Adipocyte (in vitro differentiated cells): ENCODE measurements around the gene GPX1.
"Not testable (repeated sequence)": the region's sequence is repeated elsewhere in the genome, so short reads cannot be mapped to it uniquely, and the experiment has no call there.

Experiments used
- DNase-seq: peaks from one replicate; pipeline ENCODE4 v3.0.0-alpha.2; 2015; ENCODE audit warnings: low read depth
- H3K27me3 ChIP-seq: replicated peaks from 2 replicates; pipeline ENCODE4 v1.7.0; 2013; ENCODE audit warnings: mild to moderate bottlenecking, low read length, moderate library complexity; ENCODE audit not compliant: control insufficient read depth, insufficient read depth
- H3K36me3 ChIP-seq: 2 replicates; pipeline ENCODE4 v1.7.0; 2013; ENCODE audit warnings: low read length, mild to moderate bottlenecking, moderate library complexity; ENCODE audit not compliant: control insufficient read depth, insufficient read depth, severe bottlenecking
- H3K4me1 ChIP-seq: 2 replicates; pipeline ENCODE4 v1.7.0; 2013; ENCODE audit warnings: mild to moderate bottlenecking, low read length, moderate library complexity; ENCODE audit not compliant: control insufficient read depth, insufficient read depth
- H3K4me3 ChIP-seq: 2 replicates; pipeline ENCODE4 v1.7.0; 2013; ENCODE audit warnings: mild to moderate bottlenecking, low read length, moderate library complexity
- H3K9ac ChIP-seq: 2 replicates; pipeline ENCODE4 v1.7.0; 2013; ENCODE audit warnings: mild to moderate bottlenecking, low read length, moderate library complexity
- H3K9me3 ChIP-seq: 2 replicates; pipeline ENCODE4 v1.7.0; 2013; ENCODE audit warnings: mild to moderate bottlenecking, low read length, moderate library complexity; ENCODE audit not compliant: control insufficient read depth

Gene GPX1

GRCh38 chr3:49386056-49386756 lies 28.1 kb upstream of the GPX1 start:
- Histone ChIP-seq H3K27me3 (no peaks in the 10 kb centered on the region), H3K4me3 (no peak overlapping the region), H3K9me3 (no peaks in the 10 kb centered on the region), H3K36me3 (peaks cover 5% of the 10 kb centered on the region), H3K4me1 (peaks cover 11% of the 10 kb centered on the region), H3K9ac (no peak overlapping the region)
- no peak for DNase-seq

- no peaks in the 10 kb centered on the region for H3K27me3 ChIP-seq
- peaks cover 11% of the 10 kb centered on the region for H3K4me1 ChIP-seq
- H3K9ac ChIP-seq: no peak overlapping the region
- H3K9me3 ChIP-seq: no peaks in the 10 kb centered on the region
- no peak overlapping the region for H3K4me3 ChIP-seq
- H3K36me3 ChIP-seq: peaks cover 5% of the 10 kb centered on the region
- DNase-seq: no peak
Measured at GRCh38 chr3:49385617-49386016, 27.5 kb upstream of the GPX1 start.

GRCh38 chr3:49383387-49383786 lies 25.2 kb upstream of the GPX1 start:
- Histone ChIP-seq H3K36me3 (peaks cover 3% of the 10 kb centered on the region), H3K27me3 (no peaks in the 10 kb centered on the region), H3K9me3 (no peaks in the 10 kb centered on the region), H3K4me3 (no peak overlapping the region), H3K9ac (no peak overlapping the region), H3K4me1 (peaks cover 19% of the 10 kb centered on the region)
- DNase-seq: no peak

- Histone ChIP-seq H3K36me3 (peaks cover 22% of the 10 kb centered on the region), H3K9me3 (no peaks in the 10 kb centered on the region), H3K9ac (no peak overlapping the region), H3K4me1 (peaks cover 16% of the 10 kb centered on the region), H3K4me3 (peak overlapping the region; percentile 65), H3K27me3 (no peaks in the 10 kb centered on the region)
- DNase-seq: peak; percentile 63
Measured at GRCh38 chr3:49378249-49378895, 20.2 kb upstream of the GPX1 start.

GRCh38 chr3:49377483-49377882 lies 19.3 kb upstream of the GPX1 start:
- DNase-seq: peak; percentile 43
- no peaks in the 10 kb centered on the region for H3K9me3 ChIP-seq
- no peak overlapping the region for H3K4me3 ChIP-seq
- peaks cover 16% of the 10 kb centered on the region for H3K4me1 ChIP-seq
- no peak overlapping the region for H3K9ac ChIP-seq
- no peaks in the 10 kb centered on the region for H3K27me3 ChIP-seq
- peaks cover 31% of the 10 kb centered on the region for H3K36me3 ChIP-seq

- no peak for DNase-seq
- Histone ChIP-seq H3K4me1 (no peaks in the 10 kb centered on the region), H3K4me3 (no peak overlapping the region), H3K9me3 (no peaks in the 10 kb centered on the region), H3K27me3 (no peaks in the 10 kb centered on the region), H3K36me3 (peaks cover 75% of the 10 kb centered on the region), H3K9ac (no peak overlapping the region)
Measured at GRCh38 chr3:49371946-49372345, 13.8 kb upstream of the GPX1 start.

- no peak for DNase-seq
- peaks cover 87% of the 10 kb centered on the region for H3K36me3 ChIP-seq
Measured at GRCh38 chr3:49370585-49371290, 12.6 kb upstream of the GPX1 start.

GRCh38 chr3:49362561-49362960 lies 4.4 kb upstream of the GPX1 start:
- H3K9me3 ChIP-seq: no peaks in the 10 kb centered on the region
- peak; percentile 69 for DNase-seq
- H3K36me3 ChIP-seq: peaks cover 67% of the 10 kb centered on the region

More at GRCh38 chr3:49370585-49371290, 12.6 kb upstream of the GPX1 start:
- no peaks in the 10 kb centered on the region for H3K27me3 ChIP-seq
- no peaks in the 10 kb centered on the region for H3K4me1 ChIP-seq
- H3K4me3 ChIP-seq: no peak overlapping the region
- H3K9me3 ChIP-seq: no peaks in the 10 kb centered on the region
- H3K9ac ChIP-seq: no peak overlapping the region

GRCh38 chr3:49359623-49360022 lies 1.5 kb upstream of the GPX1 start:
- H3K4me3 ChIP-seq: no peak overlapping the region
- DNase-seq: no peak

More at GRCh38 chr3:49362561-49362960, 4.4 kb upstream of the GPX1 start:
- Histone ChIP-seq H3K27me3 (no peaks in the 10 kb centered on the region), H3K9ac (no peak overlapping the region), H3K4me1 (peaks cover 28% of the 10 kb centered on the region), H3K4me3 (no peak overlapping the region)

GRCh38 chr3:49358884-49359225 lies 702 bp upstream of the GPX1 start:
- Histone ChIP-seq H3K27me3 (no peaks in the 10 kb centered on the region), H3K9ac (peak overlapping the region; percentile 95), H3K4me1 (peaks cover 43% of the 10 kb centered on the region), H3K9me3 (no peaks in the 10 kb centered on the region), H3K4me3 (peak overlapping the region; percentile 94), H3K36me3 (peaks cover 51% of the 10 kb centered on the region)
- no peak for DNase-seq

More at GRCh38 chr3:49359623-49360022, 1.5 kb upstream of the GPX1 start:
- Histone ChIP-seq H3K9ac (peak overlapping the region; percentile 95), H3K9me3 (no peaks in the 10 kb centered on the region), H3K27me3 (no peaks in the 10 kb centered on the region), H3K4me1 (peaks cover 43% of the 10 kb centered on the region), H3K36me3 (peaks cover 54% of the 10 kb centered on the region)

GRCh38 chr3:49357443-49358216 lies 523 bp downstream of the GPX1 start:
- Histone ChIP-seq H3K4me3 (peak overlapping the region; percentile 94), H3K36me3 (peaks cover 47% of the 10 kb centered on the region), H3K9ac (peak overlapping the region; percentile 95), H3K4me1 (peaks cover 44% of the 10 kb centered on the region)
- not testable (repeated sequence) for H3K9me3 ChIP-seq, H3K27me3 ChIP-seq
- peak; percentile 93 for DNase-seq
